ENCODE measurements around the gene CELA1.
A peak's percentile ranks its signal among the peaks of the same experiment; 100 is the strongest.
"Not testable (repeated sequence)": the region's sequence is repeated elsewhere in the genome, so short reads cannot be mapped to it uniquely, and the experiment has no call there.

The CELA1 gene

DNA sequence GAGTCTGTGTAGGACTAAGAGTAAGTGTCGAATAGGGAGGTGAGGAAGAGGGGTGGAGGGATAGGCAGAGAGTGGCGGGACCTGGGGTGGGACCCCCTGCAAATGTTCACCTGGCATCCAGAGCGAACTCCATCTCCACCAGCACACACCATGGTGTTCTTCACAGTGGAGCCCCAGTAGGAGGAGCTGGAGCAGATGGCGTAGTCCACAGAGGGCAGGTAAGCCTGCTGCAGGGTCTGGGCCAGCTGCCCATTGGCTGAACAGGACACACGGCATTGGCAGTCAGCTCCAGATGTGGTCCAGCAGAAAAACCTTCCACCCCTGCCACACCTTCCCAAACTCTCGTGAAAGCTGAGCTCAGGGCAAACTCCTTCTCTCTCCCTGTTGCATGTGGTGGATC is 6.7 kb downstream of the CELA1 start:
- H3K27me3 ChIP-seq (ENCODE audit: low read depth, low read length), result no peaks in the 10 kb centered on the region
- H3K4me1 ChIP-seq (ENCODE audit: control insufficient read depth in 1 of 2, insufficient read depth in 2 of 2, low read length in 2 of 2), result peaks cover 0 to 3% of the 10 kb centered on the region in 2 donors
- no peak overlapping the region for H3K27ac ChIP-seq (ENCODE audit: low read length)
- H3K36me3 ChIP-seq (ENCODE audit: control insufficient read depth in 1 of 2, insufficient read depth in 2 of 2, low read length in 2 of 2), result no peaks in the 10 kb centered on the region
- H3K4me3 ChIP-seq (ENCODE audit: low read depth in 1 of 2, low read length in 2 of 2), result no peak overlapping the region
- H3K9me3 ChIP-seq (ENCODE audit: control insufficient read depth in 1 of 2, low read length in 2 of 2), result no peaks in the 10 kb centered on the region

DNA sequence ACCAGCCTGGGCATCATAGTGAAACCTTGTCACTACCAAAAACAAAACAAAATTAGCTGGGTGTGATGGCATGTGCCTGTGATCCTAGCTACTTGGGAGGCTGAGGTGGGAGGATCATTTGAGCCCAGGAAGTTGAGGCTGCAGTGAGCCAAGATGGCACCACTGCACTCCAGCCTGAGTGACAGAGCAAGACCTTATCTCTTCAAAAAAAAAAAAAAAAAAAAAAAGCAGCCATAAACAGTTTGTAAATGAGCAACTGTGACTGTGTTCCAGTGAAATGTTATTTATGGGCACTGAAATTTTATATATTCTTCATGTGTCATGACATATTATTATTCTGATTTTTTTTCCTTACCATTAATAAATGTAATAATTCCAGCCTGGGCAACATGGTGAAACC is 9.1 kb downstream of the CELA1 start:
- H3K4me3 ChIP-seq (ENCODE audit: low read depth in 1 of 2, low read length in 2 of 2); H3K36me3 ChIP-seq (ENCODE audit: control insufficient read depth in 1 of 2, insufficient read depth in 2 of 2, low read length in 2 of 2); H3K27ac ChIP-seq (ENCODE audit: low read length); H3K27me3 ChIP-seq (ENCODE audit: low read depth, low read length); H3K4me1 ChIP-seq (ENCODE audit: control insufficient read depth in 1 of 2, insufficient read depth in 2 of 2, low read length in 2 of 2); H3K9me3 ChIP-seq (ENCODE audit: control insufficient read depth in 1 of 2, low read length in 2 of 2): not testable (repeated sequence)

DNA sequence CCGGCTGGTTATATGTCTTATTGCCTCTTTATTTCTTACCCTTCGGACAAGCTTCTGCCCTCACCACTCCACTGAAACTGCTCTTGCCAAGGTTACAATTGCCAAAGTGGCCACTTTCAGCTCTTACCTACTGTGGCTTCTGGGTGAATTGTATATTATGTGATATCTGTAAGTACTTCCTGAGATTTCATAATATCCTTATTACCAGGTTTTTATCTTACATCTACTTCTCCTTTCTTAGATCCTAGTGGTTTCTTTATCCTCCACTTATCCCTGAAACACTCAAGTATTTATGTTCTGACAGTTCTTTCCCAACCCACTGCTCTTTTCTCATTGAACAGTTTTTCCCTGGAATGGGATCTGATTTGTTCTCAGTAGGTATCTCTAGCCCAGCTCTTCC is 10.5 kb downstream of the CELA1 start:
- no peaks in the 10 kb centered on the region for H3K9me3 ChIP-seq (ENCODE audit: control insufficient read depth in 1 of 2, low read length in 2 of 2)
- no peak overlapping the region for H3K27ac ChIP-seq (ENCODE audit: low read length)
- no peaks in the 10 kb centered on the region for H3K27me3 ChIP-seq (ENCODE audit: low read depth, low read length)
- no peaks in the 10 kb centered on the region for H3K4me1 ChIP-seq (ENCODE audit: control insufficient read depth in 1 of 2, insufficient read depth in 2 of 2, low read length in 2 of 2)
- no peak overlapping the region for H3K4me3 ChIP-seq (ENCODE audit: low read depth in 1 of 2, low read length in 2 of 2)
- H3K36me3 ChIP-seq (ENCODE audit: control insufficient read depth in 1 of 2, insufficient read depth in 2 of 2, low read length in 2 of 2), result no peaks in the 10 kb centered on the region

DNA sequence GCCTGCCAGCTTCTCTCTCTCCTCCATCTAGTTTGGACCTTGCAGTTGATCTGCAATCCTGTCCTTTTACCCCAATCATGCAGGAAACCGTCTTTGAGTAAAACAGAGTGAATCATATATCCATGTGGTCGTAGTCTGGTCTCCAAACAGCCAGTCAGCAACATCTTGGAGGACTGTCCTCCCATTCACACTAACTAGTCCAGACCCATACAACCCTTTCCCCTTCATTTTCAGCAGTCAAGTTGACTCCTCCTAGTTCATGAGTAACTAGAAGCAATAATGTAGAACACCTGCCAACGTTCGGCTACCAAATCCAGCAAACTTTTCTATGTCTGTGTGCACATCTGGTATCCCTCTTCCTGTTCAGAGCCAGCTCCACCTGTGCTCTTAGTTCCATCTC is 11.7 kb downstream of the CELA1 start:
- no peaks in the 10 kb centered on the region for H3K9me3 ChIP-seq (ENCODE audit: control insufficient read depth in 1 of 2, low read length in 2 of 2)
- H3K4me3 ChIP-seq (ENCODE audit: low read depth in 1 of 2, low read length in 2 of 2), result no peak overlapping the region
- no peaks in the 10 kb centered on the region for H3K36me3 ChIP-seq (ENCODE audit: control insufficient read depth in 1 of 2, insufficient read depth in 2 of 2, low read length in 2 of 2)
- H3K4me1 ChIP-seq (ENCODE audit: control insufficient read depth in 1 of 2, insufficient read depth in 2 of 2, low read length in 2 of 2), result no peaks in the 10 kb centered on the region
- no peak overlapping the region for H3K27ac ChIP-seq (ENCODE audit: low read length)
- no peaks in the 10 kb centered on the region for H3K27me3 ChIP-seq (ENCODE audit: low read depth, low read length)

DNA sequence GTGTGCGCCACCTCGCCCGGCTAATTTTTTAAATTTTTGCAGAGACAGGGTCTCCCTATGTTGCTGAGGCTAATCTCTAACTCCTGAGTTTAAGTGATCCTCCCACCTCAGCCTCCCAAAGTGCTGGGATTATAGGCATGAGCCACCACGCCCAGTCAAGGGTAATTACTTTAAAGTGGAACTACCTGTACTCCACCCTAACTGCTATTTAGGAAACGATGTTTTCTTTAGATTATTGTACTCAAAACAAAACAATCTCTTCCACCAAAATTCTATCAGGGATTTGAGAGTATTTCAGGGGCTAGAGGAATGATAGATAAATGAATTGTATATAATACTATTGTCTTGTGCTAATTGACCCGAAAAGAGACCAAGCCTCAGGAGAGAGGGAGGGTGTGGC is 12.9 kb downstream of the CELA1 start:
- no peak overlapping the region for H3K27ac ChIP-seq (ENCODE audit: low read length)

DNA sequence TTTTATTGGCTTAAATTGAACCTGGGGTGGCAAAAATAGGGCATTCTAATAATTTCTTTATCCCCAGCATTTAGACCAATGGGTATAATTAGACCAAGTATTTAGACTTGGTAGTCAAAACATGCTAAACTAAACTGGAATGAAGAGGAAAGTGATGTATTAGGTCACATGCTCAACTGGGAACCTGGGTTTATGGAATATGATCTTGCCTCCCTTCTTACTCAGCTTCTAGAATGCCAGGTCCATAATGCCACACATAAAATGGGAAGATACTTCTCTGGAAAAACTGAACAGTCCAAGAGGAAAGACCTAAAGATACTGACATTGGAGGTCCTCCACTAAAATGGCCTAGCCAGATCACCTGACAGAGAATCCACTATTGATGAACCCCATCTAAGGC is 16.3 kb downstream of the CELA1 start:
- no peak overlapping the region for H3K4me3 ChIP-seq (ENCODE audit: low read depth in 1 of 2, low read length in 2 of 2)
- no peak overlapping the region for H3K27ac ChIP-seq (ENCODE audit: low read length)

More for the DNA sequence above, 12.9 kb downstream of the CELA1 start:
- Histone ChIP-seq H3K4me1 (ENCODE audit: control insufficient read depth in 1 of 2, insufficient read depth in 2 of 2, low read length in 2 of 2) (peaks cover 0 to 3% of the 10 kb centered on the region in 2 donors), H3K4me3 (ENCODE audit: low read depth in 1 of 2, low read length in 2 of 2) (no peak overlapping the region), H3K9me3 (ENCODE audit: control insufficient read depth in 1 of 2, low read length in 2 of 2) (no peaks in the 10 kb centered on the region), H3K36me3 (ENCODE audit: control insufficient read depth in 1 of 2, insufficient read depth in 2 of 2, low read length in 2 of 2) (no peaks in the 10 kb centered on the region), H3K27me3 (ENCODE audit: low read depth, low read length) (no peaks in the 10 kb centered on the region)

DNA sequence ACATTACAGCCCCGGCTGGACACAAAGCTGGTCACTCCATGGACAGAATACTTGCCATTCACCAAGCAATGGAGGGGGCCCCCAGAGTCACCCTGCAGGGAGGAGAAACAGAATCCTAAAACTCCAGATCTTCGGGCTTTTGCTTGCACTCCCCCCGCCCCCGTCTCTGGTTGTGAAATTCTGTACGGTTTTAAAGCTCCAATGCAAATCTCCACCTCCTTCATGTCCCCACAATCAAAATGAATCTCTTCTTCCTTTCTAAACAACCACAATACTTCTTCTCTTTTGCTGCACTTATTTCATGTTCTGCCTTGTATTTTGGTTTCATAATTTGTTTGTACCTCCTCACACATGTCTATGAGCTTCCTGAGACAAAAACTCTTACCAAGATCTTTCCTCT is 16.7 kb downstream of the CELA1 start:
- Histone ChIP-seq H3K4me3 (ENCODE audit: low read depth in 1 of 2, low read length in 2 of 2) (no peak overlapping the region), H3K27me3 (ENCODE audit: low read depth, low read length) (no peaks in the 10 kb centered on the region), H3K36me3 (ENCODE audit: control insufficient read depth in 1 of 2, insufficient read depth in 2 of 2, low read length in 2 of 2) (no peaks in the 10 kb centered on the region), H3K4me1 (ENCODE audit: control insufficient read depth in 1 of 2, insufficient read depth in 2 of 2, low read length in 2 of 2) (peaks cover 0 to 3% of the 10 kb centered on the region in 2 donors), H3K27ac (ENCODE audit: low read length) (no peak overlapping the region), H3K9me3 (ENCODE audit: control insufficient read depth in 1 of 2, low read length in 2 of 2) (no peaks in the 10 kb centered on the region)

More for the DNA sequence above, 16.3 kb downstream of the CELA1 start:
- H3K36me3 ChIP-seq (ENCODE audit: control insufficient read depth in 1 of 2, insufficient read depth in 2 of 2, low read length in 2 of 2), result no peaks in the 10 kb centered on the region
- H3K4me1 ChIP-seq (ENCODE audit: control insufficient read depth in 1 of 2, insufficient read depth in 2 of 2, low read length in 2 of 2), result peaks cover 0 to 3% of the 10 kb centered on the region in 2 donors
- H3K27me3 ChIP-seq (ENCODE audit: low read depth, low read length), result no peaks in the 10 kb centered on the region
- no peaks in the 10 kb centered on the region for H3K9me3 ChIP-seq (ENCODE audit: control insufficient read depth in 1 of 2, low read length in 2 of 2)

DNA sequence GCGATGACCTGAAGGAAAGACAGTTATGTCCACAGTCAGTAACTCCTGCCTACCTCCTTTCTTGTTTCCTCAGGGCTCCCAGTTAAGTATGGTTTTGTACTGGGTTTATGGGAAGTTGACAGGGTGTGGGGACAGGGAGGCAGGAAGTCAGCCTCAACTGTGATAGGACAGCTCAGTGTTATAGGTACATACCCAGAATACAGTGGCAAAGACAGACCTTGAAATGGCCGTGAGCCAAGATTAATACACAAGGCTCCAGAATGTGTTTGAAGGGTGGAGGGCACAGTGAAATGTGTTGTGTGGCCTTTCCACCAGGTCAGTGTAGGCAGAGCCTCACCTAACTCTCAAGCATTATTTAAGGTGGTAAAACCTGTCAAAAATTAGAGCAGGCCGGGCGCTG is 17.9 kb downstream of the CELA1 start:
- Histone ChIP-seq H3K27me3 (ENCODE audit: low read depth, low read length) (no peaks in the 10 kb centered on the region), H3K4me3 (ENCODE audit: low read depth in 1 of 2, low read length in 2 of 2) (no peak overlapping the region), H3K36me3 (ENCODE audit: control insufficient read depth in 1 of 2, insufficient read depth in 2 of 2, low read length in 2 of 2) (no peaks in the 10 kb centered on the region), H3K9me3 (ENCODE audit: control insufficient read depth in 1 of 2, low read length in 2 of 2) (no peaks in the 10 kb centered on the region), H3K27ac (ENCODE audit: low read length) (no peak overlapping the region), H3K4me1 (ENCODE audit: control insufficient read depth in 1 of 2, insufficient read depth in 2 of 2, low read length in 2 of 2) (peaks cover 0 to 3% of the 10 kb centered on the region in 2 donors)

DNA sequence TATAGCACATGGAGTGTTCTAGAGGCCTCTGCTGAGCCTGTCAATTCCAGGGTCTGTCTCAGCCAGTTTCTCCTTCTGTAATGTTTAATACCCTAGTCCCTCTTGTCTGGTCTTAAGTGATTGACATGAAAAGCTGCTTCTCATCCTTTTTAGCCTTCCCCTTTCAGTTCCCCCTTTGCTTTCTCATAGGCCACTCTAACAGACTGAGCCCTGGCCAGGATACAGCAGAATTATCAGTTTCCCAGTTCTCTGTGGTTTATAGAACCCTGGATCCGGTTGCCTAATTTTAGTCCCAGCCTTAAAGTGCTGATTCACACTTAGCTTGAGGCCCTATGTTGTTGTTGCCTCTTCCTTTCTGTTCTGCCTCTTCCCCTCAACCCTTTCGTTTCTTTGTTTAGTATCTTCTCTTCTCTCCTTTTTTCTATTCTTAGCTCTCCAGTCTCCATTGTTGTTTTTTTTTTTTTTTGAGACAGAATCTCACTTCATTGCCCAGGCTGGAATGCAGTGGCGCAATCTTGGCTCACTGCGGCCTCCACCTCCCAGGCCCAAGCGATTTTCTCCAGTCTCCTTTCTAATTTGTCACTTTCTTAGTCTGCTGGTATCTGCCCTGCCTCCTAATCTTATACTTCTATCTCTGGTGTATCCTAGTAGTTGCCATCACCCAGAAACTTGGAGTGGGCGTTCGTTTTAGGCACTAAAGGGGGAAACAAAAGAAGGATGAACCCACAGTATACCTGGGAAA is 19.6 kb downstream of the CELA1 start:
- Histone ChIP-seq H3K27ac (ENCODE audit: low read length) (peak overlapping the region; percentile 56), H3K27me3 (ENCODE audit: low read depth, low read length) (no peaks in the 10 kb centered on the region), H3K4me3 (ENCODE audit: low read depth in 1 of 2, low read length in 2 of 2) (no peak overlapping the region), H3K9me3 (ENCODE audit: control insufficient read depth in 1 of 2, low read length in 2 of 2) (no peaks in the 10 kb centered on the region), H3K4me1 (ENCODE audit: control insufficient read depth in 1 of 2, insufficient read depth in 2 of 2, low read length in 2 of 2) (peaks cover 0 to 3% of the 10 kb centered on the region in 2 donors), H3K36me3 (ENCODE audit: control insufficient read depth in 1 of 2, insufficient read depth in 2 of 2, low read length in 2 of 2) (no peaks in the 10 kb centered on the region)

DNA sequence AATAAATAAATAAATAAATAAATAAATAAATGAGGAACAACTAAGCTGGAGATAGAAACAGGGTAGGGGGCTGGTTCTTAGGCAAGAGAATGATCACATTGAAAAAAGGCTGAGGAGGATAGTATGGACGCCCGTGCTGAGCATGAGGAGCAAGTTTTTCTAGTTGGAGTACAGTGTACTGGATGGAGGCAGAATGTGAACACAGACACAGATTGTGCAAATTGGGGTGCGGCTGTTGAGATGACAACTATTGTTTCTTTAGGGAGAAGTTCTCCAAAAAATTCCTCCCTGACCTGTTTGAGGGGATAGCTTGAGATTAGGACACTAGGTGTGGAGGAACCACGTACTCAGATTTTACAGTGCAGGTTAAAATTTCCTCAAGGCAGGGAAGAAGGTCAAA is 21.5 kb downstream of the CELA1 start:
- no peaks in the 10 kb centered on the region for H3K27me3 ChIP-seq (ENCODE audit: low read depth, low read length)
- no peak overlapping the region for H3K27ac ChIP-seq (ENCODE audit: low read length)
- H3K4me3 ChIP-seq (ENCODE audit: low read depth in 1 of 2, low read length in 2 of 2), result no peak overlapping the region
- no peaks in the 10 kb centered on the region for H3K36me3 ChIP-seq (ENCODE audit: control insufficient read depth in 1 of 2, insufficient read depth in 2 of 2, low read length in 2 of 2)
- no peaks in the 10 kb centered on the region for H3K9me3 ChIP-seq (ENCODE audit: control insufficient read depth in 1 of 2, low read length in 2 of 2)
- peaks cover 0 to 3% of the 10 kb centered on the region in 2 donors for H3K4me1 ChIP-seq (ENCODE audit: control insufficient read depth in 1 of 2, insufficient read depth in 2 of 2, low read length in 2 of 2)

DNA sequence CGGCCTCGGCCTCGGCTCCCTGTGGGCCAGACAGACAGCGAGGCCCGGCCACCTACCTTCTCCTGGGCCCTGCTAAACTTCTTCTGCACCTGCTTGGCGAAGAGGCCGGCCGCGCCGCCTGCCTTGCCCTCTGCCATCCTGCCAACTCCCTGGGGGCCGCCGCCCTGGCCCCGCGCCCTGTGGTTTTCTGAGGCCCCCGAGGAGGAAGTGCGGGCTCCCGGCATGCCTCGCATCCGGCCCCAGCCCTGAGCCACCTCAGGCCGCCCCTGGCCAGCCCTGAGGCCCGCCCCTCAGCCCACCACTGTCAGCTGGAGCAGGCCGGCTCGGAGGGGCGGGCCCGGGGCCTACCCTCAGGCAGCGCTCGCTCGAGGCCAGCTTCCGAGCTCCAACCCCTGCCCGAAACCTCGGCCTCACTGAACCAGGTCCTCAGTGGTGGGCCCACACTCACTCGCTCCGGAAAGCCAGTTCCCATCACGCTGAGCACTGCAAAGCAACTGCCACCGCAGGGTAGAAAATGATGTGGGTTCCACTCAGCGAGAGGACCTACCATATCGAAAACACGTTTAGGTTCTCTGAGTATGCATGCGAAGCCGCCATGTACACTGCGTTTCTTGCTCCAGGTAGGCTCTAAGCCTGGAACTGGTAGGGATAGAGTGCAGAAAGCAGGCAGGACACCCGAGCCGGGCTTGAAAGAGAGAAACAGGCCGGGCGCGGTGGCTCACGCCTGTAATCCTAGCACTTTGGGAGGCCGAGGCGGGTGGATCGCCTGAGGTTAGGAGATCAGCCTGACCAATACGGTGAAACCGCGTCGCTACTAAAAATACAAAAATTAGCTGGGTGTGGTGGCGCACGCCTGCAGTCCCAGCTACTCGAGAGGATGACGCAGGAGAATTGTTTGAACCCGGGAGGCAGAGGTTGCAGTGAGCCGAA is 22.2 kb downstream of the CELA1 start, which contains the start of gene BIN2:
BIN2 (minus strand) TSS at position 209 of the 930 bp plus-strand sequence; CDS start at position 137, 72 bp downstream.
- H3K27me3 ChIP-seq (ENCODE audit: low read depth, low read length), result no peaks in the 10 kb centered on the region
- H3K4me3 ChIP-seq (ENCODE audit: low read depth in 1 of 2, low read length in 2 of 2), result peak within 1 kb of the TSS; percentile 28 to 46
- peak within 1 kb of the TSS; percentile 51 for H3K27ac ChIP-seq (ENCODE audit: low read length)
- H3K4me1 ChIP-seq (ENCODE audit: control insufficient read depth in 1 of 2, insufficient read depth in 2 of 2, low read length in 2 of 2), result peaks cover 0 to under 1% of the 10 kb centered on the region in 2 donors
- H3K9me3 ChIP-seq (ENCODE audit: control insufficient read depth in 1 of 2, low read length in 2 of 2), result no peaks in the 10 kb centered on the region
- no peaks in the 10 kb centered on the region for H3K36me3 ChIP-seq (ENCODE audit: control insufficient read depth in 1 of 2, insufficient read depth in 2 of 2, low read length in 2 of 2)

Measured in muscle layer of duodenum (tissue), 2 donors.